ENCODE results near the gene SYDE2. TPM values are rescaled to one million over a fixed set of nuclear protein-coding genes. Genes with fewer than 3 reads are reported as not detected.
A peak's percentile ranks its signal among the peaks of the same experiment; 100 is the strongest.

SYDE2 gene
- total and polyA plus RNA-seq, 4 donors, result 1.9 to 48.9 (median 10.3) TPM

- H3K4me3 ChIP-seq, result no peak overlapping the region
- H3K36me3 ChIP-seq (ENCODE audit: control insufficient read depth in 4 of 4, insufficient read depth in 4 of 4, low read length in 4 of 4), result peaks cover 0 to 4% (median 0%) of the 10 kb centered on the region in 4 donors
- WGBS, 2 donors, result 94 to 98% methylated on average over 2 of the region's 2 CpGs
- DNase-seq (no peak), ATAC-seq (ENCODE audit: insufficient read depth, low FRiP score) (no peak)
- H3K9ac ChIP-seq (ENCODE audit: insufficient read depth in 1 of 2, low read length in 2 of 2), result no peak overlapping the region
- no peaks in the 10 kb centered on the region for H3K9me3 ChIP-seq (ENCODE audit: control insufficient read depth in 4 of 4, insufficient read depth in 3 of 4, low read length in 3 of 4)
- no peaks in the 10 kb centered on the region for H3K27me3 ChIP-seq (ENCODE audit: control insufficient read depth in 3 of 3, insufficient read depth in 3 of 3, low read length in 2 of 3)
- no peak overlapping the region for H3K27ac ChIP-seq (ENCODE audit: low read depth in 1 of 2, low read length in 1 of 2)
- H3K4me1 ChIP-seq (ENCODE audit: control insufficient read depth in 5 of 5, insufficient read depth in 5 of 5, low read length in 5 of 5), result peaks cover 0 to 4% (median 0%) of the 10 kb centered on the region in 5 donors
- TF ChIP-seq, protein P1, sequence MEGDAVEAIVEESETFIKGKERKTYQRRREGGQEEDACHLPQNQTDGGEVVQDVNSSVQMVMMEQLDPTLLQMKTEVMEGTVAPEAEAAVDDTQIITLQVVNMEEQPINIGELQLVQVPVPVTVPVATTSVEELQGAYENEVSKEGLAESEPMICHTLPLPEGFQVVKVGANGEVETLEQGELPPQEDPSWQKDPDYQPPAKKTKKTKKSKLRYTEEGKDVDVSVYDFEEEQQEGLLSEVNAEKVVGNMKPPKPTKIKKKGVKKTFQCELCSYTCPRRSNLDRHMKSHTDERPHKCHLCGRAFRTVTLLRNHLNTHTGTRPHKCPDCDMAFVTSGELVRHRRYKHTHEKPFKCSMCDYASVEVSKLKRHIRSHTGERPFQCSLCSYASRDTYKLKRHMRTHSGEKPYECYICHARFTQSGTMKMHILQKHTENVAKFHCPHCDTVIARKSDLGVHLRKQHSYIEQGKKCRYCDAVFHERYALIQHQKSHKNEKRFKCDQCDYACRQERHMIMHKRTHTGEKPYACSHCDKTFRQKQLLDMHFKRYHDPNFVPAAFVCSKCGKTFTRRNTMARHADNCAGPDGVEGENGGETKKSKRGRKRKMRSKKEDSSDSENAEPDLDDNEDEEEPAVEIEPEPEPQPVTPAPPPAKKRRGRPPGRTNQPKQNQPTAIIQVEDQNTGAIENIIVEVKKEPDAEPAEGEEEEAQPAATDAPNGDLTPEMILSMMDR (IDR thresholded peaks at IDR 0.05; ENCODE audit: control extremely low read depth, extremely low read depth), result no peak
Measured at GRCh38 chr1:85178396-85178795, 22.4 kb downstream of the SYDE2 start.

DNA sequence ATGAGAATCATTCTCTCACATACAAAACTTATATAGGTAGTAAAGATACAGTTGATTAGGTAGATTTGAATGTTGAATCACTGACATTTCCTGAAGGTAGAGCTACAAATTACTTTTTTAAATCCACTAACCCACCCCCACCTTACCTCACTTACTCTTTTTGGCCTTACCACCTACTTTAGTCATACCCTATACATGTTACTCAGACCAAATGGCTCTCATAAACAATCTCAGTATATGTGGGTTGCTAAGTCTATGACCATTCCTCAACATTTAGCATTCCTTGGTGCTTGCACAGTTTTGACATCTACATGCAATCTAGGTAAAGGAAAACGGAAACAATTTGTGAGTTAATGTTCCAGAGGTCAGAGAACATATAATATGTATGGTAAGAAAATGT, 26.3 kb downstream of the SYDE2 start:
- WGBS, 2 donors, result 94 to 99% methylated on average over 1 of the region's 1 CpG
- H3K4me1 ChIP-seq (ENCODE audit: control insufficient read depth in 5 of 5, insufficient read depth in 5 of 5, low read length in 5 of 5), result peaks cover 0 to 3% (median 0%) of the 10 kb centered on the region in 5 donors
- TF ChIP-seq, protein P1 (IDR thresholded peaks at IDR 0.05; ENCODE audit: control extremely low read depth, extremely low read depth), result no peak

GRCh38 chr1:85172684-85173337, 28.0 kb downstream of the SYDE2 start:
- peak overlapping the region in 1 of 2 donors; percentile 24 for H3K27ac ChIP-seq (ENCODE audit: low read depth in 1 of 2, low read length in 1 of 2)
- peak in 1 of 3 donors; percentile 25 for DNase-seq
- TF ChIP-seq, protein P1 (IDR thresholded peaks at IDR 0.05; ENCODE audit: control extremely low read depth, extremely low read depth), result no peak
- H3K4me1 ChIP-seq (ENCODE audit: control insufficient read depth in 5 of 5, insufficient read depth in 5 of 5, low read length in 5 of 5), result peaks cover 0 to 3% (median 0%) of the 10 kb centered on the region in 5 donors
- peak; percentile 72 for ATAC-seq (ENCODE audit: insufficient read depth, low FRiP score)
- H3K9ac ChIP-seq (ENCODE audit: insufficient read depth in 1 of 2, low read length in 2 of 2), result no peak overlapping the region
- peaks cover 0 to 4% (median 0%) of the 10 kb centered on the region in 4 donors for H3K36me3 ChIP-seq (ENCODE audit: control insufficient read depth in 4 of 4, insufficient read depth in 4 of 4, low read length in 4 of 4)
- 71 to 86% methylated on average over 4 of the region's 4 CpGs for WGBS, 2 donors
- no peak overlapping the region for H3K4me3 ChIP-seq
- no peaks in the 10 kb centered on the region for H3K27me3 ChIP-seq (ENCODE audit: control insufficient read depth in 3 of 3, insufficient read depth in 3 of 3, low read length in 2 of 3)
- H3K9me3 ChIP-seq (ENCODE audit: control insufficient read depth in 4 of 4, insufficient read depth in 3 of 4, low read length in 3 of 4), result no peaks in the 10 kb centered on the region

More for the DNA sequence above, 26.3 kb downstream of the SYDE2 start:
- DNase-seq (no peak), ATAC-seq (ENCODE audit: insufficient read depth, low FRiP score) (no peak)
- Histone ChIP-seq H3K9ac (ENCODE audit: insufficient read depth in 1 of 2, low read length in 2 of 2) (no peak overlapping the region), H3K36me3 (ENCODE audit: control insufficient read depth in 4 of 4, insufficient read depth in 4 of 4, low read length in 4 of 4) (peaks cover 0 to 4% (median 0%) of the 10 kb centered on the region in 4 donors), H3K27ac (ENCODE audit: low read depth in 1 of 2, low read length in 1 of 2) (no peak overlapping the region), H3K4me3 (no peak overlapping the region), H3K27me3 (ENCODE audit: control insufficient read depth in 3 of 3, insufficient read depth in 3 of 3, low read length in 2 of 3) (no peaks in the 10 kb centered on the region), H3K9me3 (ENCODE audit: control insufficient read depth in 4 of 4, insufficient read depth in 3 of 4, low read length in 3 of 4) (no peaks in the 10 kb centered on the region)
